ENCODE results near the gene STRBP. TPM values are rescaled to one million over a fixed set of nuclear protein-coding genes. Genes with fewer than 3 reads are reported as not detected.

The STRBP gene
- total RNA-seq, 1 experiment from 2014 or later = 36.7 TPM

DNA sequence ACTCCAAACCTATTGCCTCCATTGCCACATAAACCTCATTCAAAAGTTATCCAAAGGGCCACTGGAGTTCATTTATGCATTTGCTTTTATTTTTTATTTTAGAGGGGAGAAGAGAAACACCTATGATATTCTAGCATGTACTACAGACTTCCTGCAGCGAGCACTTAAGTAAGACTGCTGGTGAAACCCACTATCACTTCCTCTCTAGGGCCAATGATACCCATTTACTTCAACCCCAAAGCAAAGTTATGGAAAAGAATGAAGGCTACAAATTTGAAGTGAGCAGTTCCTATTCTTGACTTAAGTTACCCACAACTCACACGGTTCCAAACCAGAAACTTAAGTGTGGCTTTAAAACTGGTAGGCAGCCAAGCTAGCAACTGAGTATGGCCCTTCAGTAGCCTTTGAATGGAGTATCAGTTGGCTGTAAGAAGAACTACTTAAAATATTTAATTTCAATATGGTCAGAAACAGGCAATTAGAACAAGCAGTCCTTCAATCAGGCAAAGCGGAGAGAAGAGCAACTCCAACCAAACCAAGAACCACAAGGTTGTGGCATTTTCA lies 140.8 kb downstream of the STRBP start:
- in situ Hi-C loops (cut with HindIII; ENCODE audit: low pct_unique_long_range_greater_than_20kb, low sequenced_read_pairs) = no loop called here
- DNase-seq (ENCODE audit: low read depth, low spot score) = no peak

DNA sequence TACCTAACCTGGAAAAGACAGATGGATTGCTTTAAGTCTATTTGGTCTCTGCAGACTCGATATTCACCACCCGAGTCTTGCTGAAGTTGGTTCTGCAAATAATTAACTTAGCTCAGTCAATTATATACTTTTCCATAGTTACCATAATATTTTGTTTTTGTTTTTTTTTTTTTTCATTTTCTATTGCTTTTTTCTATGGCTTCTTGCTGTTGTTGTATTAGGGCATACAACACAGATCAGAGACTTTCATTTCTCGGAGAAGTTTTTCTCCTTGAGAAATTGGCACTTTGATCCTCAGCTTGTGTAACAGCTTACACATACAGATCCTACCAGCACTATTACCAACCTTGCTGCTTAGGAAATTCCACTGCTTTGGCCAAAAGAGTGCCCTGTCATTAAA lies 146.9 kb downstream of the STRBP start:
- in situ Hi-C loops (cut with HindIII; ENCODE audit: low pct_unique_long_range_greater_than_20kb, low sequenced_read_pairs) = loop anchor here (25.0 kb wide), 1 partner anchor 241 kb away; the partner anchor contains the start of gene CRB2

DNA sequence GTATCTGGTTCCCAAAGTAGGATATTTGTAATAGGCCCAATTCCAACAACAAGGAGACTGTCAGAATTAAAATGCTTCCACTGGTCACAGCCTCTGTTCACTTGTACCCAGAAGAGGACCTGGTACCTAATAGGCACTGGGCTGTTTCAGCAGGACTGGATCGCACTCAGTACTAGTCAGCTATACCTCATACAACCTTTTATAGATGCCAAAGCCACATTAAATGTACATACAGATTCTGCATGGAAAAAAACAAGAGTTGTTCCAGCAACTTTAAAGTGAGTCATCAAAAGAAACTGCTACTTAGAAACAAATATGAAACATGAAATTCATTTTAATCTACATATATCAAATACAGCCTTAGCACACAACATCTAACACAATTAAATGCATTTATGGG lies 147.4 kb downstream of the STRBP start:
- no peak for DNase-seq (ENCODE audit: low read depth, low spot score)
- in situ Hi-C loops (cut with HindIII; ENCODE audit: low pct_unique_long_range_greater_than_20kb, low sequenced_read_pairs) = loop anchor here (25.0 kb wide), 1 partner anchor 241 kb away; the partner anchor contains the start of gene CRB2

More for the DNA sequence above, 146.9 kb downstream of the STRBP start:
- no peak for DNase-seq (ENCODE audit: low read depth, low spot score)

DNA sequence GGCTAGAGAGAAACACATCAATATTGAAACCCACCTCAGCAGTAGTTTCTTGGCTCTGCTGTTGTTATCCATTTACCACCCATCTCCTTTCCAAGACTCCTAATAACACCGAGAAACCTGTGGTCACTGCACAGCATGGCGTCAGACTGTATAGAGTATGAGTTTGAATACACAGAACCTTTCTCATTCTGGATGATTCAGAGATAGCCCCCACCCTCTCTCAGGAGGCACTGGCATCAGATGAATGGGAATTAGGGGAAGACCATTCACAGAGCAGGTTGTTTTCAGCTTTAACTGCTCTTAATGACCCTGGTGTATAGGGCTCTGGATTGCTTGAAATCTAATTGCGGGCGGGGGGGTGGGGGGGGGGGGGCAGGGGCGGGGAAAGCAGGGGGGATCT lies 148.3 kb downstream of the STRBP start:
- in situ Hi-C loops (cut with HindIII; ENCODE audit: low pct_unique_long_range_greater_than_20kb, low sequenced_read_pairs) = loop anchor here (25.0 kb wide), 1 partner anchor 242 kb away; the partner anchor contains the start of gene CRB2

DNA sequence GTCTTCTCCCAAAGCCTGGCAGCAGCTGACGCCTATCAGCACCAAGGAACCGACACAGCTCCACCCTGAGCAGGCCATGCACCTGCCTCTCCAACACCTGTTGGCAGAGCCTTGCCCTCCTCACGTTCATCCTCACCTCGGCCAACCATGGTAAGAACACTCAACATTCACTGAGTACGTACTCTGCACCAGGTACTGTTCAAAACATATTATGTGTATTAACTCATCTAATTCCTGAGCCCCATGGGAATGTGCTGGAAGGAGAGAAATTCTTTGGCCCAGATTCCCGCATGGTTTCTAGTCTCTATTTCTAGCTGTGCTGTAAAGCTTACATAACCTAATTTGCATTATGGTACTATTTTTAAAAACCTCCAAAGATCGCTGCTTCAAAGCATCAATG lies 148.8 kb downstream of the STRBP start:
- DNase-seq (ENCODE audit: low read depth, low spot score) = no peak
- in situ Hi-C loops (cut with HindIII; ENCODE audit: low pct_unique_long_range_greater_than_20kb, low sequenced_read_pairs) = loop anchor here (25.0 kb wide), 1 partner anchor 243 kb away; the partner anchor contains the start of gene CRB2

More for the DNA sequence above, 148.3 kb downstream of the STRBP start:
- peak; percentile 18 for DNase-seq (ENCODE audit: low read depth, low spot score)

DNA sequence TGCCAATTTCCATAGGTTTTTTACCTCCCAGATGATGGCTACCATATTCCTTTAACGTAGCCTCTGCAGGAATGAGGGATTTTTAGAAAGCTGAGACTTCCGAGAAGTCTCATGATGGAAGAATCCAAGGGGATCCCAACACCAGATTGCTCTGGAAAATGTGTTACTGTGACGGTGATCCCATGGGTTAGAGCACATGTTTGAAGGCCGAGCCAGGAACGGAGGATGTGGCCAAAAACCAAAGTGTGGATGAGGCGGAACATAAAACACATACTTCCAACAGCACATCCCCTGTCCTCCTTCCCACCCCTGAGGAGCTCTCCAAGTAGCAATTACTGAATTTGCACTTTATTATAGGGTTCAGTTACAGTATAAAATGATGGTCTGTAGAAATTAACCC lies 152.3 kb downstream of the STRBP start:
- in situ Hi-C loops (cut with HindIII; ENCODE audit: low pct_unique_long_range_greater_than_20kb, low sequenced_read_pairs) = loop anchor here (25.0 kb wide), 1 partner anchor 246 kb away; the partner anchor contains the start of gene CRB2
- no peak for DNase-seq (ENCODE audit: low read depth, low spot score)

DNA sequence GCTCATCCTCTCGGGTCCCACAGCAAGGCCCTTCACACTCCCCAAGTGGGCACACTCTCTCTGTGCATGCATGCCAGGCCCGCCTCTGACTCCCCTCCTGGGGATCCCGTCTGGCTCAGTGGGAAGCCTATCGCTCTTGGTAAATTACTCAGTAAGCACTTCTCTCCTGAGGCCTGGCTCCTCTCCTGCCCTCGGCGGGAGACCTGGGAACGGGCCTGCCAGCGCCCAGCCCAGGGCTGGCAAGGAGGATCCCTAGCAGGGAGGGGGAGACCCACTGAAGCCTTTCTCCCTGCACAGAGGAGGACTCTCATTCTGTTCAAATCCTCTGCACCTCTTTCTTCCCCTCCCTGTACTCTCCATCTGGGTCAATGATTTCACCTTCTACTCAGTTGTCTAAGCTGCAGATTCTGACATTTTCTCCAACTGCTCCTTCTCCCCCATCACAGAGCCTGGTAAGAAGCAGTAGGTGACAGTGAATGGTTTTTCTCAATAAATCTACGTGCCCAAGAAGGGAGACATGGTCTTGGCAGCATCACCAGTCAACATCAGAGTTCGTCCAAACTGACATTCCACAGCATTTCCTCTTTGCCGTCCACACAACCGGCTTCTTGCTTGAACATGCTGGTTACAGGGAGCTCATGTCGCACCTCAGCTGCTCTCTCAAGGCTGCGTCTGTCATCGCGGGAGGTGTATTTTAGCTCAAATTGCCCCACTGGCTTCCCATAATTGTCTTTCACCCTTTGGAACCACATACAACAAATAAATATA lies 153.1 kb downstream of the STRBP start:
- DNase-seq (ENCODE audit: low read depth, low spot score) = no peak
- in situ Hi-C loops (cut with HindIII; ENCODE audit: low pct_unique_long_range_greater_than_20kb, low sequenced_read_pairs) = loop anchor here (25.0 kb wide), 1 partner anchor 247 kb away; the partner anchor contains the start of gene CRB2

DNA sequence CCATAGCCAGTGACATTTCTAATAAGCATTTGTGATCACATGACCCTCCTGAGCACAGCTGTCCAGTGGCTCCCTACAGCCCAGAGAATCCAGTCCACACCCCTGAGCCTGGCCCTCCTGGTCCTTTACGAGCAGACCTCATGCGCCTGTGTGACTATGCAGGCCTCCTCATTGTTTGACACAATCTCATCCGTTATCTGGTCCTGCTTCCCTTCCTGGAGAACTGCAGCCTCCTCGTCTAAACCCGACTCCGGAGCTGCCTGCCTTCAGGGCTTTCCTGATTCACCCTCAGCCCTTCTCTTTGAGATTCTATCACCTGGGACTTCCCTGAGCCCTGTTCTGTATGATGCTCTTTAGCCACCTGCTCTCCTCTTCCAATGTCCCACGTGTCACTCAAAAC lies 155.2 kb downstream of the STRBP start:
- in situ Hi-C loops (cut with HindIII; ENCODE audit: low pct_unique_long_range_greater_than_20kb, low sequenced_read_pairs) = loop anchor here (25.0 kb wide), 1 partner anchor 249 kb away; the partner anchor contains the start of gene CRB2
- DNase-seq (ENCODE audit: low read depth, low spot score) = no peak

DNA sequence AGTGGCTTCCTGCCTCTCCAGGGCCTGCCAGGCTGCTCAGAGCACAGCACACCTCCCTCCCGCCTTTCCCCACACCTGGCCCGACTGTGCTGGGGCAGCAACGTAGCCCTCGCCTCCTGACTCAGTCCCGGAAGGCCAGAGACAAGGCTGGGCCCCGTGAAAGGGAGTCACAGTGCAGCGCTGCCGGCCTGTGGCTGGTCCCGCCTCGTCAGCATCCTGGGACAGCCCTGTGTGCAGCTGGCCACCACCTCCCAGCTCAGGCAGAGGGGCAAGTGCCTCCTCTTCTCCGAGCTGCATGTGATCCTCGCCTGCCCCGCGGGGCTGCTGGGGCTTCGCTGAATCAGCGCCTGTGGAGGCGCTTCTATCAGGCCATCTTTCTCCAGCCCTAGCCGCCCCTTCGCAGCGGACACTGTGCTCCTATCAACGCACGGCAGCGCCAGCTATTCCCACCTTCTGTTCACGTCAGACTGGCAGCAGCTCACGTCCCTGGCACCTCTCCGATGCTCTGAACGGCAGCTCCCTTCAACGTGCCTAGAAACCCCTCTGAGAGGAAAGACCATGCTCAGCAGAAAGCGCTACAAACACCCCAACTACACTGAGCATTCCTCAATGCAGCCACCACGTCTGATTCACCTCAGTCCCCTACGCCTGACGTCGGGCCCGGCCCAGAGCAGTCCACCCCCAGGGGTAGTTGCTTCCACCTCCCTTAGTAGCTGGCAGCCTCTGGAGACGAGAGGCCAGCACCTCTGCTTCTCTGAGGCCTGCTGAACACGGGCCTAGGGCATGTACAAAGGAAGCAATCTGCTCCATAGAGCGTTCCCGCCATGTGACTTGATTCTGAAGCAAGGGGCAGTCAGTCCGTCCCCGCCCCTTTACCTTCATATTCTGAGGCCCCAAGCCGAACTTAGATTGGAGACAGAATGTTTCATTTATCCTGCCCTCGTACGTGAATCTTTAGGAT lies 156.1 kb downstream of the STRBP start:
- in situ Hi-C loops (cut with HindIII; ENCODE audit: low pct_unique_long_range_greater_than_20kb, low sequenced_read_pairs) = loop anchor here (25.0 kb wide), 1 partner anchor 250 kb away; the partner anchor contains the start of gene CRB2
- DNase-seq (ENCODE audit: low read depth, low spot score) = no peak

DNA sequence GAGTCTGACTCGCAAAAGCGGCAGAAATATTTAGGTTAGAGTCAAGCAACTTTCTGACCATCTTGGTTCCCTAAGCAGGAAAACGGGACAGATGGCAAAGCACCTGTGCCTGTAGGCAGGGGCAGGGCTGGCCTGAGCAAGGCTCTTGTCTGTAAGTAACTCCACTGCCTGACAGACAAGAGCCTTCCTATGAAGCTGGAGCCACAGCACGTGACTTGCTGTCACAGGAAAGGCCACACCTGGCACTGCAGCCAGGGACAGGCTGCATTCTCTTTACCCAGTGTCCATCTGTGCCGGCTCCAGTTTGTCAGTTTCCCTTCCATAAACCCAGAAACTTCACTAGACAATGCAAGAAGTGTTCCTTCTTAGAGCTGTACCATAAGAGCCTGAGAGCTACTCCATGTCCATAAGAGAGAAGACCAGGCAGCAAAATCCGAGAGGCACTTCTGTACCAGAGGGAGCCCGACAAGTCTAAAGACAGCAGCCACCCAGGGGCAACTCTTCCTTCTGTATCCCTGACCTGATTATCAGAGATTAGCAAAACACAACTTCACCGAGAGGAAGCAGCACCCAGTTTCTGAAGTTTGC lies 156.9 kb downstream of the STRBP start:
- in situ Hi-C loops (cut with HindIII; ENCODE audit: low pct_unique_long_range_greater_than_20kb, low sequenced_read_pairs) = loop anchor here (25.0 kb wide), 1 partner anchor 251 kb away; the partner anchor contains the start of gene CRB2
- DNase-seq (ENCODE audit: low read depth, low spot score) = no peak

DNA sequence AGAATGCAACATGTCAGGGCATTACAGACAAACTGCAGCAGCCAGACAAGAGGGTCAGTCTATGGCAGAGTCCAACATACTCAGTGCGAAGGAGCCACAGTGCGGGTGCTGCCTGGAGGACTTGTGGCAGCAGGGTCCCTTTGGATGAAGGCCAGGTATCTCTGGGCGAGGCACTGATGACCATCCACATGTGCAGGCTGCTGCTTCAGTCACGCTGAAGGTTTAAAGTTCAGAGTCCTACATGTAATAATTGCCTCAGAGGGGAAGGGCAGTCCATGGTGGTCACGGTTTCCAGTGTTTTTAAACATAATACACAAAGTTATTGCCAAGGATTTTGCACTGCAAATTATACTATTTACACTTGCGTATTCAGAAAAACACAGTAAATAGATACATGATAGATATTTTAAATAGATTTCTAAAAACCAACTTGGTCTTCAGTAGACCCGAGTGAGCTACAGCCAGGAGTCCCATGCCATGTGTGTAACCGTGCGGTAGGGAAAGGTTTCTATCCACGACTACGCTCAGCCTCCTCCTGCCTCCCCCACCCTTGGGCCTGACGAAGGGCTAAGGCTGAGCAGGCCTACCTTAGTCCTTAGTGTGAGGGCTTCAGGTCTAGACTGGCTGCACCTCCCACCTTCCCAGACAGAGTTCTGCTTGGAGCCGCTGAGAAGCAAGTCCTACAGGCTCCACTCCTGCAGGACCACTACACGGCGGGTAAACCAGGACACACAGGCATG lies 158.7 kb downstream of the STRBP start:
- in situ Hi-C loops (cut with HindIII; ENCODE audit: low pct_unique_long_range_greater_than_20kb, low sequenced_read_pairs) = loop anchor here (25.0 kb wide), 1 partner anchor 253 kb away; the partner anchor contains the start of gene CRB2
- DNase-seq (ENCODE audit: low read depth, low spot score) = no peak

DNA sequence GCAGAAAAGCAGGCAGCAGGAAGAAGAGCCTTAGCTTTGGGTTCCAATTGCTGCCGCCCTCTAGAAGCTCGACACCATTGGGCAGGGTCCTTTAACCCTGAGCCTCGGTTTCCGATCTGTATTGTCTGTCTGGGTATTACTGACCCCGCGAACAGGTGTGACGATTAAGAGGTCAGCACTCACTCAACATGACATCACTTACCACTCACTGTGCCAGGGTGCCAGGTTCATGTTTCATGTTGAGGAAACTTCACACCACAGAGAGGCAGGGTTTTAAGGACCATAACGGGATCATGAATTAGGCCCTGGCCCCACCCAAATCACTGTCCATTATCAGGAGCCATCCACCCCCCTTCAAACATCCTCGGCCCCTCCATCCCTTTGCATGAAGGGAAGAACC lies 159.4 kb downstream of the STRBP start:
- in situ Hi-C loops (cut with HindIII; ENCODE audit: low pct_unique_long_range_greater_than_20kb, low sequenced_read_pairs) = loop anchor here (25.0 kb wide), 1 partner anchor 253 kb away; the partner anchor contains the start of gene CRB2
- no peak for DNase-seq (ENCODE audit: low read depth, low spot score)

DNA sequence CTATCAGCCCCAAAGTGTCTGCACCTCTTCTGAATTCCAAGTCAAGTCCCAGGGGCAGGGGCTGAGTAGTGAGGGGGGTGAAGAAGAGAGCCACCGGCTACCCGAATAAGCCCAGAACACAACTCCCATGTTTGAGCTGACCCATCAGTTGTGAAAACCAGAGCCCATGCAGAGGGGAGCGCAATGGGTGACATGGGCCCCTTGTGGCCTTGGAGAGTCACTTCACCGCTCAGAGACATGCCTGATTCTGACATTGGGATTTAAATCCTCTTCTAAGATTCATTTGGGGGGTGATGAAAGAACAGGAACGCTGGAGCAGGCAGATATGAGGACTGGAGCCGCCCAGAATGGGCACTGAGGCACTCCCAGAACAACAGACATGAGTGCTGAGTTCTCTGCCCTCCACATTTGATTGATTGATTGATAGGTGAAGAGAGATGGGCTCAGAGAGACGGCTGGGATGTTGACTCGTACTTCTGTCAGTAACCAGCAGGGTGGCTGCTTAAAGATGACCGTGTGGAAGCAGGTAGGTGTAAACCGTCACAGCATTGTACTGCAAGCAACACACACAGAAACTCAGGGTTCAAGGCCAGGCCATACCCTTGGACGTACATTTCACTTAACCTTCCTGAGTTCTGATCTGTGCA lies 160.6 kb downstream of the STRBP start:
- DNase-seq (ENCODE audit: low read depth, low spot score) = no peak
- in situ Hi-C loops (cut with HindIII; ENCODE audit: low pct_unique_long_range_greater_than_20kb, low sequenced_read_pairs) = loop anchor here (25.0 kb wide), 1 partner anchor 255 kb away; the partner anchor contains the start of gene CRB2

DNA sequence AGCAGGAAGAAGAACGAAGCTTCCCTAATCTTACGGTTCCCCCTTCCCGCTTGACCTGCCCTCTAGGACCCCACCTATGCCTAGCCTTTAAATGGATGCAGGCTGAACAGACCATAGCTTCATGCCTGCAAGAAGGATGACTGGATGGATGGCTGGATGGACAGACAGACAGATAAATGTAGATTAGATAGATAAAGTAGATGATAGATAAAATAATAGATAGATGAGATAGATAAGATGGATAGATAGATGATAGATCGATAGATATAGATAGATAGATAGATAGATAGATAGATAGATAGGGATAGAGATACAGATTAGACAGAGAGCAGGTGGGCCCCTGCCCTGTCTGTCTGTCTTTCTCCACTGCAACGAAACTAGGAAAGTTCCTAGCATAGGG lies 162.9 kb downstream of the STRBP start:
- no peak for DNase-seq (ENCODE audit: low read depth, low spot score)
- in situ Hi-C loops (cut with HindIII; ENCODE audit: low pct_unique_long_range_greater_than_20kb, low sequenced_read_pairs) = loop anchor here (25.0 kb wide), 1 partner anchor 257 kb away; the partner anchor contains the start of gene CRB2

DNA sequence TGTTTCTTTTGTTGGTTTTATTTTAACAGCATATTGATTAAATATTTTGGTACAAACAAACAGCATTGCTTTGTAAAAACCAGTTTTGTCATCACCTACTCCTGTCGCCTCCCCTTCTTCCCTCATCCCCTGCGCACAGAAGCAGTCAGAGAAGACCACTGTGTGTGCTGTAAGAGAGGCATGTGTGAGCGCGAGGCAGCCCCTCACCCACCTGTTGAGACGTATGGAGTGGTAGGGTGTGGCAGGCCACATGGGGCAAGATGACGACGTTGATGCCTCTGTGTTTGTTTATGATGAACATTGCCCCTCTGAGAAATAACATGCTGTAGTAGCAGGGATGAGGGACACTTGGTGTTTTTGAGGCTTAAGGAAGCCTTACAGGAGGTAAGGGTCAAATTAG lies 163.6 kb downstream of the STRBP start:
- no peak for DNase-seq (ENCODE audit: low read depth, low spot score)
- in situ Hi-C loops (cut with HindIII; ENCODE audit: low pct_unique_long_range_greater_than_20kb, low sequenced_read_pairs) = loop anchor here (25.0 kb wide), 1 partner anchor 257 kb away; the partner anchor contains the start of gene CRB2

Data from SK-MEL-5 (cell line).